HCT116 (cell line): ENCODE measurements around the gene NMU. TPM values are rescaled to one million over a fixed set of nuclear protein-coding genes. Genes with fewer than 3 reads are reported as not detected.

Experiments
- ATAC-seq: fragments of 200-7000 bp; cut with Tn5 transposase; 2 replicates; pipeline ENCODE4 v1.9.1; 2020; ENCODE audit warnings: mild to moderate bottlenecking, moderate library complexity
- BruUV-seq: library from RNA; stranded (reverse); fragments of 400-500 nt; replicated peaks from 2 replicates; lab custom pipeline; 2021; lab: Mats Ljungman, UMichigan
- CTCF ChIA-PET: fragments of 300-600 bp; sonication (Branson Sonifier 250); formaldehyde crosslinking; loops from one replicate; lab custom pipeline; 2021; ENCODE audit warnings: antibody characterized with exemption; lab: Charles Lee
- POLR2A ChIA-PET: fragments of 300-600, 350-600 bp; sonication (Branson Sonifier 250); formaldehyde crosslinking; loops from one replicate; lab custom pipeline; 2021; ENCODE audit warnings: antibody characterized with exemption; lab: Charles Lee
- RAD21 ChIA-PET, 2 experiments: fragments of 300-600 bp; sonication (Branson Sonifier 250); formaldehyde crosslinking; loops; one replicate each; lab custom pipeline; 2023; ENCODE audit warnings: low total read pairs in 2 of 2; ENCODE audit not compliant: uncharacterized antibody in 2 of 2, unreplicated experiment in 2 of 2, low non-redundant PET in 1 of 2; lab: Charles Lee
- DNase-seq: peaks from one replicate; pipeline ENCODE4 v3.0.0-alpha.2; 2010; ENCODE audit warnings: low read depth, low spot score
- H2AFZ ChIP-seq: fragments of 200-600 bp; shearing (Covaris generic), sonication (generic); 2 replicates; pipeline ENCODE4 v1.6.1; 2017; ENCODE audit warnings: low read depth, mixed run types, mixed read lengths, antibody characterized with exemption, low read length; ENCODE audit not compliant: poor library complexity, severe bottlenecking
- H3K27ac ChIP-seq: 2 replicates; pipeline ENCODE4 v1.5.1; 2012; ENCODE audit warnings: low read depth, low read length
- H3K27me3 ChIP-seq: fragments of 200-600 bp; sonication (generic); 2 replicates; pipeline ENCODE4 v1.6.1; 2016; ENCODE audit warnings: mixed run types, low read length, mixed read lengths; ENCODE audit not compliant: insufficient read depth
- H3K36me3 ChIP-seq, 2 experiments: fragments of 200-500 bp in 1 of 2; fragments of 200-600 bp in 1 of 2; sonication (Bioruptor generic) in 1 of 2; sonication (generic) in 1 of 2; 2 replicates each; pipeline versions ENCODE4 v1.5.1 to v1.6.1; 2014 to 2016; ENCODE audit warnings: low read length in 2 of 2, inconsistent platforms in 1 of 2, mixed read lengths in 1 of 2, mixed run types in 1 of 2; ENCODE audit not compliant: insufficient read depth in 2 of 2, control insufficient read depth in 1 of 2
- H3K4me1 ChIP-seq, 2 experiments: fragments of 200-600 bp in 1 of 2; sonication (generic) in 1 of 2; 2 replicates each; pipeline versions ENCODE4 v1.5.1 to v1.6.1; 2012 to 2017; ENCODE audit warnings: low read length in 2 of 2, inconsistent platforms in 1 of 2, mild to moderate bottlenecking in 1 of 2, mixed read lengths in 1 of 2, mixed run types in 1 of 2, moderate library complexity in 1 of 2; ENCODE audit not compliant: insufficient read depth in 2 of 2, control insufficient read depth in 1 of 2
- H3K4me2 ChIP-seq: fragments of 200-600 bp; sonication (generic); 2 replicates; pipeline ENCODE4 v1.6.1; 2017; ENCODE audit warnings: mixed run types, low read length, mixed read lengths
- H3K4me3 ChIP-seq, 2 experiments: fragments of 200-600 bp in 1 of 2; sonication (generic) in 1 of 2; replicated peaks in 1 of 2; 2 replicates each; pipeline ENCODE4 v1.5.1; 2011 to 2016; ENCODE audit warnings: low read length in 2 of 2, control low read depth in 1 of 2, low read depth in 1 of 2, mild to moderate bottlenecking in 1 of 2, mixed read lengths in 1 of 2, mixed run types in 1 of 2
- H3K79me2 ChIP-seq: fragments of 200-600 bp; sonication (generic); 2 replicates; pipeline ENCODE4 v1.6.1; 2017; ENCODE audit warnings: mild to moderate bottlenecking, mixed run types, low read length, moderate library complexity, mixed read lengths; ENCODE audit not compliant: insufficient read depth
- H3K9ac ChIP-seq: fragments of 200-600 bp; sonication (generic); 2 replicates; pipeline ENCODE4 v1.6.1; 2016; ENCODE audit warnings: low read length, mixed read lengths
- H3K9me2 ChIP-seq: fragments of 200-600 bp; sonication (generic), shearing (Covaris generic); 2 replicates; pipeline ENCODE4 v1.6.1; 2017; ENCODE audit warnings: mixed run types, mild to moderate bottlenecking, moderate library complexity; ENCODE audit not compliant: insufficient read depth
- H3K9me3 ChIP-seq, 2 experiments: fragments of 200-500 bp in 1 of 2; fragments of 200-600 bp in 1 of 2; sonication (Bioruptor generic) in 1 of 2; sonication (generic) in 1 of 2; 2 replicates each; pipeline ENCODE4 v1.6.1; 2014 to 2017; ENCODE audit warnings: low read length in 2 of 2, mixed read lengths in 2 of 2, inconsistent platforms in 1 of 2, low read depth in 1 of 2, mild to moderate bottlenecking in 1 of 2, mixed run types in 1 of 2, moderate library complexity in 1 of 2; ENCODE audit not compliant: control insufficient read depth in 1 of 2, insufficient read depth in 1 of 2
- H4K20me1 ChIP-seq: fragments of 200-600 bp; sonication (generic), shearing (Covaris generic); 2 replicates; pipeline ENCODE4 v1.6.1; 2017; ENCODE audit warnings: mixed run types, mild to moderate bottlenecking, moderate library complexity; ENCODE audit not compliant: insufficient read depth
- ATF3 ChIP-seq: IDR thresholded peaks from 2 replicates; pipeline ENCODE4 v1.6.1; 2012
- CBX3 ChIP-seq: IDR thresholded peaks from 2 replicates; pipeline ENCODE4 v1.6.1; 2012; ENCODE audit warnings: low read depth
- CEBPB ChIP-seq: IDR thresholded peaks from 2 replicates; pipeline ENCODE4 v1.6.1; 2012; ENCODE audit warnings: low read depth
- EGR1 ChIP-seq: IDR thresholded peaks from 2 replicates; pipeline ENCODE4 v1.6.1; 2012; ENCODE audit warnings: low read depth
- ELF1 ChIP-seq: IDR thresholded peaks from 2 replicates; pipeline ENCODE4 v1.6.1; 2012; ENCODE audit warnings: low read depth, borderline replicate concordance
- EZH2 ChIP-seq: fragments of 200-600 bp; sonication (generic); IDR thresholded peaks from 2 replicates; pipeline ENCODE4 v1.6.1; 2017; ENCODE audit warnings: antibody characterized with exemption, mixed run types
- FOSL1 ChIP-seq: IDR thresholded peaks from 2 replicates; pipeline ENCODE4 v1.6.1; 2012; ENCODE audit warnings: low read depth
- JUND ChIP-seq: IDR thresholded peaks from 2 replicates; pipeline ENCODE4 v1.6.1; 2012
- POLR2A ChIP-seq: IDR thresholded peaks from 2 replicates; pipeline ENCODE4 v1.7.0; 2011; ENCODE audit warnings: borderline replicate concordance; ENCODE audit not compliant: insufficient read depth, insufficient read length; ENCODE audit errors: extremely low read depth
- SIN3A ChIP-seq: IDR thresholded peaks from 2 replicates; pipeline ENCODE4 v1.6.1; 2012; ENCODE audit warnings: low read depth
- SP1 ChIP-seq: IDR thresholded peaks from 2 replicates; pipeline ENCODE4 v1.6.1; 2012; ENCODE audit warnings: low read depth
- TCF7L2 ChIP-seq: IDR thresholded peaks from 2 replicates; pipeline ENCODE4 v1.7.0; 2011; ENCODE audit warnings: borderline replicate concordance, inconsistent platforms; ENCODE audit not compliant: insufficient read depth, insufficient read length; ENCODE audit errors: extremely low read depth
- YY1 ChIP-seq: IDR thresholded peaks from 2 replicates; pipeline ENCODE4 v1.6.1; 2011; ENCODE audit warnings: low read length, low read depth, moderate library complexity, mild to moderate bottlenecking; ENCODE audit not compliant: insufficient replicate concordance; ENCODE audit errors: extremely low read depth
- ZFX ChIP-seq: fragments of 450-650 bp; IDR thresholded peaks from 2 replicates; pipeline ENCODE4 v1.6.1; 2017
- intact Hi-C: fragments of 100-400 bp; cut with micrococcal nuclease; formaldehyde crosslinking; loops from 2 replicates; pipeline ENCODE4 v1.10.0; 2022
- total RNA-seq: library from RNA; stranded (reverse); gene quantifications from one replicate; pipeline ENCODE4 v1.2.1, GENCODE V29; 2021; ENCODE audit not compliant: unreplicated experiment
- TF ChIP-seq, protein P1 (sequence below): IDR thresholded peaks from 2 replicates; pipeline ENCODE4 v1.6.1; 2011; ENCODE audit warnings: mild to moderate bottlenecking, low read length, moderate library complexity; ENCODE audit not compliant: insufficient replicate concordance; ENCODE audit errors: extremely low read depth
- TF ChIP-seq, protein P2 (sequence below), 3 experiments: fragments of 200-600 bp in 1 of 3; sonication (generic) in 1 of 3; IDR thresholded peaks in 2 of 3; conservative IDR thresholded peaks in 1 of 3; 2 replicates each; pipeline ENCODE4 v1.5.1; 2012 to 2017; ENCODE audit warnings: low read depth in 2 of 3, low read length in 2 of 3, antibody characterized with exemption in 1 of 3, borderline replicate concordance in 1 of 3, control low read depth in 1 of 3, mild to moderate bottlenecking in 1 of 3, mixed read lengths in 1 of 3, mixed run types in 1 of 3, moderate library complexity in 1 of 3; ENCODE audit not compliant: insufficient read depth in 1 of 3

The NMU gene
- total RNA-seq, 1 experiment from 2014 or later: 81.1 TPM

DNA sequence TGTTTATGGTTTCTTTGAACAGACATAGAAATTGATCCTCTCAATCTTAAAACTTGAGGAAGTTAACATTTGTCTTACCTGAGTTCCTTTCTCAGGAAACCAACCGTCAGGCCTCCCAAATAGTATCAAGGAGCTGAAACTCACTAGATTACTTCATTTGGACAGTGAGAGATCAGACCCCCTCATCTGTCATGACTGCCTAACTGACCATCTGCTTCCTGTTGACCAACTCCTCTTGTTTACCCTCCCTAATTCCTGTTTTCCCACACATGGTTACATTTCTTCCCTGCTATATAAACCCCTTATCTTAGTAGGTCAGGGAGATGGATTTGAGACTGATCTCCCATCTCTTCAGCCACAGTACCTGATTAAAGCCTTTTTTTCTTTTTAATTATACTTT is 46.2 kb upstream of the NMU start (continued):
- TF ChIP-seq, protein P1, sequence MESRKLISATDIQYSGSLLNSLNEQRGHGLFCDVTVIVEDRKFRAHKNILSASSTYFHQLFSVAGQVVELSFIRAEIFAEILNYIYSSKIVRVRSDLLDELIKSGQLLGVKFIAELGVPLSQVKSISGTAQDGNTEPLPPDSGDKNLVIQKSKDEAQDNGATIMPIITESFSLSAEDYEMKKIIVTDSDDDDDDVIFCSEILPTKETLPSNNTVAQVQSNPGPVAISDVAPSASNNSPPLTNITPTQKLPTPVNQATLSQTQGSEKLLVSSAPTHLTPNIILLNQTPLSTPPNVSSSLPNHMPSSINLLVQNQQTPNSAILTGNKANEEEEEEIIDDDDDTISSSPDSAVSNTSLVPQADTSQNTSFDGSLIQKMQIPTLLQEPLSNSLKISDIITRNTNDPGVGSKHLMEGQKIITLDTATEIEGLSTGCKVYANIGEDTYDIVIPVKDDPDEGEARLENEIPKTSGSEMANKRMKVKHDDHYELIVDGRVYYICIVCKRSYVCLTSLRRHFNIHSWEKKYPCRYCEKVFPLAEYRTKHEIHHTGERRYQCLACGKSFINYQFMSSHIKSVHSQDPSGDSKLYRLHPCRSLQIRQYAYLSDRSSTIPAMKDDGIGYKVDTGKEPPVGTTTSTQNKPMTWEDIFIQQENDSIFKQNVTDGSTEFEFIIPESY: no peak
- TF ChIP-seq SIN3A: no peak

DNA sequence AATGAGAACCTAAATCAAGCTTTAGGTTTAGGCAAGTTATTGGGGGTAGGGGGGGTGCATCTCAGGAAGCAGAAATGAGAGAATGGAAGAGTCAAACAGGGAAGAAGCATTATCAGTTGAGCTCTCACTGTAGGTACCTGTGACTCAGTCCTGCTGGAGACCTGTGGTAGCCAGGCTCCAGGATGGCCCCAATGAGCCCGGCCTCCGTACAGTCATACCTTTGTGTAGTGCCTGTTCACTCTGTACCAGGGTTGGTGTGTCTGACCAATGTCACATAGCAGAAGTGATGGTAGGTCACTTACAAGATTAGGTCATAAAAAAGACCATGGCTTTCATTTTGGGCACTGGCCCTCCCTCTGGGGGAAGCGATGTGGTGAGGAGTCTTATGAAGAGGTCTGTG is 45.3 kb upstream of the NMU start:
- intact Hi-C loops: no loop called here
- Histone ChIP-seq H3K79me2 (no peaks in the 10 kb centered on the region), H2AFZ (no peak overlapping the region), H4K20me1 (no peaks in the 10 kb centered on the region), H3K4me2 (no peak overlapping the region), H3K9ac (no peak overlapping the region)
- RAD21 ChIA-PET: no interaction called here
- ATAC-seq: no peak
- BruUV-seq: no TSS peak
- TF ChIP-seq TCF7L2 (no peak), ATF3 (no peak), JUND (no peak), ELF1 (no peak), YY1 (no peak), EZH2 (no peak), ZFX (no peak), FOSL1 (no peak), CBX3 (no peak), POLR2A (no peak), CEBPB (no peak), SP1 (no peak), SIN3A (no peak), EGR1 (no peak)
- TF ChIP-seq, protein P2, sequence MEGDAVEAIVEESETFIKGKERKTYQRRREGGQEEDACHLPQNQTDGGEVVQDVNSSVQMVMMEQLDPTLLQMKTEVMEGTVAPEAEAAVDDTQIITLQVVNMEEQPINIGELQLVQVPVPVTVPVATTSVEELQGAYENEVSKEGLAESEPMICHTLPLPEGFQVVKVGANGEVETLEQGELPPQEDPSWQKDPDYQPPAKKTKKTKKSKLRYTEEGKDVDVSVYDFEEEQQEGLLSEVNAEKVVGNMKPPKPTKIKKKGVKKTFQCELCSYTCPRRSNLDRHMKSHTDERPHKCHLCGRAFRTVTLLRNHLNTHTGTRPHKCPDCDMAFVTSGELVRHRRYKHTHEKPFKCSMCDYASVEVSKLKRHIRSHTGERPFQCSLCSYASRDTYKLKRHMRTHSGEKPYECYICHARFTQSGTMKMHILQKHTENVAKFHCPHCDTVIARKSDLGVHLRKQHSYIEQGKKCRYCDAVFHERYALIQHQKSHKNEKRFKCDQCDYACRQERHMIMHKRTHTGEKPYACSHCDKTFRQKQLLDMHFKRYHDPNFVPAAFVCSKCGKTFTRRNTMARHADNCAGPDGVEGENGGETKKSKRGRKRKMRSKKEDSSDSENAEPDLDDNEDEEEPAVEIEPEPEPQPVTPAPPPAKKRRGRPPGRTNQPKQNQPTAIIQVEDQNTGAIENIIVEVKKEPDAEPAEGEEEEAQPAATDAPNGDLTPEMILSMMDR (IDR thresholded peaks at IDR 0.05 in 2 of 3, conservative IDR thresholded peaks at IDR 0.05 in 1 of 3; ENCODE audit: borderline replicate concordance in 1 of 3, insufficient read depth in 1 of 3, low read depth in 2 of 3, low read length in 2 of 3): no peak
- TF ChIP-seq, all 23 proteins: peak for 0
- H3K4me1 ChIP-seq: no peaks in the 10 kb centered on the region
- H3K36me3 ChIP-seq: no peaks in the 10 kb centered on the region
- H3K4me3 ChIP-seq: no peak overlapping the region
- H3K27ac ChIP-seq: no peak overlapping the region
- POLR2A ChIA-PET: no interaction called here
- H3K9me2 ChIP-seq: no peaks in the 10 kb centered on the region
- no peaks in the 10 kb centered on the region for H3K9me3 ChIP-seq
- CTCF ChIA-PET: no interaction called here
- H3K27me3 ChIP-seq: no peaks in the 10 kb centered on the region
- no peak for DNase-seq
